WI38 (cell line): ENCODE data around the gene GPC3.

Source experiments
- H3K4me3 ChIP-seq: 2 replicates; pipeline ENCODE4 v1.5.1; 2011; ENCODE audit warnings: low read depth, mild to moderate bottlenecking, control low read depth, low read length
- TF ChIP-seq, protein P1 (sequence below): IDR thresholded peaks from 2 replicates; pipeline ENCODE4 v1.5.1; 2012; ENCODE audit warnings: low read depth, mild to moderate bottlenecking, control low read depth, low read length

The GPC3 gene

DNA sequence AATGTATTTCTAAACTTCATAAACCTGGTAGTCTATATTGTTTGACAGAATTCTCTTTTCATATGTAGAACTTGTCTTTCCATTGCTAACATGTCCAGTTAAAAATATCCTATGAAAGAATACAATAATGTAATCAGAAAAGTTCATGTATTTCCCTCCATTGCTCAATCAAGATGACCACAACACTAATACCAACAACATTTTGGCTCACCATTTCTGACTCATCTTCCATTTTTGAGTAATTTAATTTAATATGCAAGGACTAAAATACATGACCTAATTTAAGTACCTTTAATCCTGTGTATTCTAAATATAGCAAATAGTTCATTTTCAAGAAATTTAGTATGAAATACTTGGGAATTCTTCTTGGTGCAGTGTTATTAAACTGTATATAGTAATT is 330.6 kb downstream of the GPC3 start:
- TF ChIP-seq, protein P1, sequence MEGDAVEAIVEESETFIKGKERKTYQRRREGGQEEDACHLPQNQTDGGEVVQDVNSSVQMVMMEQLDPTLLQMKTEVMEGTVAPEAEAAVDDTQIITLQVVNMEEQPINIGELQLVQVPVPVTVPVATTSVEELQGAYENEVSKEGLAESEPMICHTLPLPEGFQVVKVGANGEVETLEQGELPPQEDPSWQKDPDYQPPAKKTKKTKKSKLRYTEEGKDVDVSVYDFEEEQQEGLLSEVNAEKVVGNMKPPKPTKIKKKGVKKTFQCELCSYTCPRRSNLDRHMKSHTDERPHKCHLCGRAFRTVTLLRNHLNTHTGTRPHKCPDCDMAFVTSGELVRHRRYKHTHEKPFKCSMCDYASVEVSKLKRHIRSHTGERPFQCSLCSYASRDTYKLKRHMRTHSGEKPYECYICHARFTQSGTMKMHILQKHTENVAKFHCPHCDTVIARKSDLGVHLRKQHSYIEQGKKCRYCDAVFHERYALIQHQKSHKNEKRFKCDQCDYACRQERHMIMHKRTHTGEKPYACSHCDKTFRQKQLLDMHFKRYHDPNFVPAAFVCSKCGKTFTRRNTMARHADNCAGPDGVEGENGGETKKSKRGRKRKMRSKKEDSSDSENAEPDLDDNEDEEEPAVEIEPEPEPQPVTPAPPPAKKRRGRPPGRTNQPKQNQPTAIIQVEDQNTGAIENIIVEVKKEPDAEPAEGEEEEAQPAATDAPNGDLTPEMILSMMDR, result no peak
- no peak overlapping the region for H3K4me3 ChIP-seq

DNA sequence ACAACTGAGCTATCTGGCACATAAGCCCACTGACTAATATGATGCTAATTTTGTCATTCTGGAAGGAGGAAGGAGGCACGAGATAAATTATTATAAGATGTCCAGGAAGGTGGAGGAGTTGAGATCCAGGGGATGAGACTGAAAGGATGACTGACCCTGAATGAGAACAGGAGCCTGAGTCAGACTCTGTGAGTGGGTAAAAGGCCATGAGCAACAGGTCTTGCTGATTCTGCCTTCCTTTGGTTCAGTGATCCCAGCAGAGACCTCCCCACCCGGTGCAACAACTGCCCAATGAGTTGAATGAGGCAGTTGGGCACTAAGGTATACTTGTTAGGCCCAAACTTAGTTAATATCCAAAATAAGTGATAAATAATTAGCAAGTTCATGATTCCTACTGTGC is 332.0 kb downstream of the GPC3 start:
- TF ChIP-seq, protein P1, result no peak
- H3K4me3 ChIP-seq, result no peak overlapping the region

DNA sequence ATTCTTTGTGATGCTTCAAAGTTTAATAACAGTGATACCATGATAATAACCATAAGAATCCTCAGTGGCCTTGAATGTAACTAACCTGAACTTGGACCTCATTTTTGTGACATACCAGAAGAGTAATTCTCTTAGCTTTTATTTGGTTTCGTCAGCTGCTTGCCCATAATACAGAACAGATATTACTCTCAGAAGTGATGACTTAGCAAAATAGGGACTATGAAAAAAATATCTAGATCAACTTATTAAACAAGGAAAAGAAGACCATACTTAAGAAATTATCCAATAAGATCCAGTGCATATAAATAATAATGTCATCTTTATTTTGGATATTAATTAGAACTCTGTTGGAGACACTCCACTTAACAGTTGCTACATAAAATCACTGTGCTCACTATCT is 333.2 kb downstream of the GPC3 start:
- TF ChIP-seq, protein P1, result no peak
- no peak overlapping the region for H3K4me3 ChIP-seq

DNA sequence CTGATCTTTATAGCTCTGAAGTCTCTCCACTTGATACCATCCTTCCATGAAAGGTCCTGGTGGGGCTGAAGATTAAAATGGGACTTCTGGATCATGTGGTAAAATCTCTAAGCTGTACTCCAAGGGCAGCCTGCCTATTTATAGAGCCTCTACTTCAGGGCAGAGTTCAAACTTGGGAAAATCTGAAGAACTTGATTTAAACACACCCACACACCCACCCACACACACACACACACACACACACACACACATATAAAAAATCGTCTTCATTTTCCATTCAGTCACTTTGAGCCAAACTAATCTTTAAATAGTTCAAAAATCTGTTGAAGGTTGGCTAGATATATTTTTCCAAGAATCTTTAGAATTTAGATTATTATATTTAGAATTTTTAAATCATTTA is 335.2 kb downstream of the GPC3 start:
- TF ChIP-seq, protein P1, result no peak
- H3K4me3 ChIP-seq, result no peak overlapping the region

DNA sequence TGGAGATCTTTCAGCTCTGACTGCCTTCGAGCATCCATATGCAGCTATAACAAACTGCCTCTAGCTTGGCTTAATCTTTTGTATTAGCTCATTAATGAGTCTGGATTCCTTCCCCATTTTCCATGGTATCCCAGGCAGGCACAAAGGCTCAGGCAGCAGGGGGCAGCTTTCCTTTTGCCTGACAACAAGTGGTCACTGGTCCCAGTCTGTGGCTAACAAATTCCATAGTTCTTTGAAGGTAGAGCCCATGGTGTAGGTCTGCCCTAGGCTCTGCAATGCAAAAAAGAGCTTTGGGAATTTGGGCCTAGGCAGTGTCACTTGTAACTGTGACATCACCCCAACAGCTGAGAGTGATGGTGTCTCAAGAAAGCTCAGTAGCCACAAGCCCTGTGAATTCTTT is 335.7 kb downstream of the GPC3 start:
- TF ChIP-seq, protein P1, result no peak
- H3K4me3 ChIP-seq, result no peak overlapping the region

DNA sequence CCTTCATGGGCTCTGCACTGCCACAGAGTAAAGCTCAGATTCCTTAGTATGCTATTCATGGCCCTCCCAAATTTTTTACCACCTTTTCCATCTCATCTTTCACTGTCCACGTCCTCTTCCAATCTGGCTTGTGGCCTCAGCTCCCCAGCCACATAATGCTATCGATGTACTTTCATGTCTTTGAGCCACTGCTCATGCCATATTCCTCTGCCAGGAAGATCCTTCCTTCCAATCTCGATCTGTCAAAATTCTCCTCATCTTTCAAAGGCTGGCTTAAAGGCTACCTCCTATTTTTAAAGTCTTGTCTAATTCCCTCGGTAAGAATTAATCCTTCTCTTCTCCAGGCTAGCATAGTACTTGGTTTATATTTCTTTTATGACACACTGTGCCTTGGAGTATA is 336.8 kb downstream of the GPC3 start:
- TF ChIP-seq, protein P1, result no peak
- H3K4me3 ChIP-seq, result no peak overlapping the region

DNA sequence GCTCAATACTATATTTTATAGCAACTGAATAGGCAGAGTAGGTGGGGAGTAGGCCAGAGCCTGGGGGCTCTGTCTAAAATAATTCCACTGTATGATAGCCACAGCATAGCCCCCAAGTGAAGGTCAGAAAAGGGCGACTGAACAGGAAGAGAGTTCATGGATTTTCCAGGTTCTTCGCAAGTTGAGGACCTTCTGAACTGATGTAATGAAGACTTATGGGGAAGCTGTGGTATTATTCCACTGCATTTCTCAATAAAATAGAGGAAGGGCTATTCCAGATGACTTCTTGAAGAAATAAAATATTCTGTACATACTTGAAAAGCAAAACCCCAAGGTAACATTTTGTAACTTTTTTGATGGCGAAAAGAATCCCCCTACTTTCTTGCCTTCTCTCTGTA is 338.7 kb downstream of the GPC3 start:
- TF ChIP-seq, protein P1, result no peak
- no peak overlapping the region for H3K4me3 ChIP-seq
